Effector memory CD4-positive, alpha-beta T cell (primary cell): ENCODE results near the gene PPM1D.

Source experiments
- DNase-seq, 3 donors: peaks; one replicate each; pipeline ENCODE4 v3.0.0-alpha.2; 2020
- H3K27ac ChIP-seq: 2 replicates; pipeline ENCODE4 v1.7.0; 2013; ENCODE audit warnings: mild to moderate bottlenecking, low read length, moderate library complexity; ENCODE audit not compliant: insufficient read depth, poor library complexity, severe bottlenecking
- H3K27me3 ChIP-seq: replicated peaks from 2 replicates; pipeline ENCODE4 v1.7.0; 2013; ENCODE audit warnings: mild to moderate bottlenecking, low read length; ENCODE audit not compliant: insufficient read depth, control insufficient read depth, poor library complexity, severe bottlenecking
- H3K36me3 ChIP-seq: 2 replicates; pipeline ENCODE4 v1.7.0; 2013; ENCODE audit warnings: mild to moderate bottlenecking, low read length, moderate library complexity; ENCODE audit not compliant: control insufficient read depth, insufficient read depth
- H3K4me1 ChIP-seq: 2 replicates; pipeline ENCODE4 v1.7.0; 2013; ENCODE audit warnings: low read length, mild to moderate bottlenecking; ENCODE audit not compliant: control insufficient read depth, insufficient read depth, poor library complexity, severe bottlenecking
- H3K4me3 ChIP-seq: 2 replicates; pipeline ENCODE4 v1.7.0; 2013; ENCODE audit warnings: low read length, low read depth, mild to moderate bottlenecking; ENCODE audit not compliant: insufficient read depth, poor library complexity, severe bottlenecking
- H3K9me3 ChIP-seq: 2 replicates; pipeline ENCODE4 v1.7.0; 2013; ENCODE audit warnings: mild to moderate bottlenecking, low read length, moderate library complexity; ENCODE audit not compliant: control insufficient read depth

The PPM1D gene

DNA sequence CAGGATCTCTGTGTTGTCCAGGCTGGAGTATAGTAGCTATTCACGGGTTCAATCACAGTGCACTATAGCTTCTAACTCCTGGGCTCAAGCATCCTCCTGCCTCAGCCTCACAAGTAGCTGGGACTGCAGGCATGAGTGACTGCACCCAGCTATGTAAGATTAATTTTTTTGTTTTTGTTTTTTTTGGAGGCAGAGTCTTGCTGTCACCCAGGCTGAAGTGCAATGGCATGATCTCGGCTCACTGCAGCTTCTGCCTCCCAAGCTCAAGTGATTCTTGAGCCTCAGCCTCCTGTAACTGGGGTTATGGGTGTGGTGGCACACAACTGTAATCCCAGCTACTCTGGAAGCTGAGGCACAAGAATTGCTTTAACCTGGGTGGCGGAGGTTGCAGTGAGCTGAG lies 15.8 kb downstream of the PPM1D start:
- Histone ChIP-seq H3K4me1 (no peaks in the 10 kb centered on the region), H3K27ac (no peak overlapping the region)

DNA sequence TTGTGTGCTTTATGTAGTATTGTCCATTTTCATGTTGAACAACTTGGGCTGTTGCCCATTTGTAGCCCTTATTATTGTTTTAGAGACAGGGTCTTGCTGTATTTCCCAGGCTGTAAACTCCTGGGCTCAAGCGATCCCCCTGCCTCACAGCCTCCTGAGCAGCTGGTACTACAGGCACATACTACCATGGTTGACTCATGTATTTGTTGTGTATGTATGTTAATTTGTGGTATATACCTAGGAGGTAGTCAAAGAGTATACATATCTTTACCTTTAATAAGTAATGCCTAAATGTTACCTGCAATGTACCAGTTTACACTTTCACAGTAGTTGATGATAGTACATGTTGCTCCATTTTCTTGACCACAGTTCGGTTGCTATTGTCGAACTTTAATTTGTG lies 18.1 kb downstream of the PPM1D start:
- no peaks in the 10 kb centered on the region for H3K9me3 ChIP-seq
- DNase-seq = no peak
- H3K27ac ChIP-seq = no peak overlapping the region
- H3K4me1 ChIP-seq = no peaks in the 10 kb centered on the region
- no peaks in the 10 kb centered on the region for H3K27me3 ChIP-seq
- H3K4me3 ChIP-seq = no peak overlapping the region
- H3K36me3 ChIP-seq = no peaks in the 10 kb centered on the region

More for the DNA sequence above, 15.8 kb downstream of the PPM1D start:
- DNase-seq = no peak
- no peaks in the 10 kb centered on the region for H3K9me3 ChIP-seq
- H3K27me3 ChIP-seq = no peaks in the 10 kb centered on the region
- no peak overlapping the region for H3K4me3 ChIP-seq
- no peaks in the 10 kb centered on the region for H3K36me3 ChIP-seq

DNA sequence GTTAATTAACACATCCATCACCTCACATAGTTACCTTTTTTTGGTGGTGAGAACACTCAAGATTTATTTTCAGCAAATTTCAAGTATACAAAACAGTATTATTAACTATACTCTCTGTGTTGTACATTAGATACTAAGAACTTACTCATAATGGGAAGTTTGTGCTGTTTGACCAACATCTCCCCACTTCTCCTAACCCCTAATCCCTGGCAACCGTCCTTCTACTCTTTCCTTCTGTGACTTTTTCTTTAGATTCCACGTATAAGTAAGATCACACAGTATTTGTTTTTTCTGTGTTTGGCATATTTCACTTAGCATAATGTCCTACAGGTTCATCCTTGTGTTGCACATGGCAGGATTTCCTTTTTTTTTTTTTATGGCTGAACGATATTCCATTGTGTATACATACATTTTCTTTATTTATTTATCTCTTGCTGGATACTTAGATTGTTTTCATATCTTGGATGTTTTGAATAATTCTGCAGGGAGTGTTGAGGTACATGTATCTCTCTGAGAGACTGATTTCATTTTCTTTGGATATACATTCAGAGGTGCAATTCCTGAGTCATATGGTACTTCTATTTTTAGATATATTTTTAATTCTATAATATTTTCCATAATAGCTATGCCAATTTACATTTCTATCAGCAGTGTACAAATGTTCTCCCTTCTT lies 19.0 kb downstream of the PPM1D start:
- no peaks in the 10 kb centered on the region for H3K27me3 ChIP-seq
- DNase-seq = no peak
- no peaks in the 10 kb centered on the region for H3K9me3 ChIP-seq
- no peak overlapping the region for H3K27ac ChIP-seq
- no peak overlapping the region for H3K4me3 ChIP-seq
- H3K4me1 ChIP-seq = no peaks in the 10 kb centered on the region
- H3K36me3 ChIP-seq = no peaks in the 10 kb centered on the region

DNA sequence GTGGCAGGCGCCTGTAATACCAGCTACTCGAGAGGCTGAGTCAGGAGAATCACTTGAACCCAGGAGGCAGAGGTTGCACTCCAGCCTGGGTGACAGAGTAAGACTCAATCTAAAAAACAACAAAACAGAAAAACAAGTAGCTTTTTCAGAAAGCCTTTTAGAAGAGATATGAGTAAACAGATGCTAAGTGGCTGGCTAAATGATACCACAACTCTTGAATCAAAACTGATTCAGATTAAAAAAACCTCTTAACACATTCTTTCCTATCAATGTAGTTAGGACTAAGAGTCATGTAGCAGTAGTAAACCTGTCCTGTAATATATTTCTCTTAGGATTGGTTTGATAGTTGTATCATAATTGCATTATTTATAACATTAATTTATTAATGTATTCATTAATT lies 23.0 kb downstream of the PPM1D start:
- Histone ChIP-seq H3K36me3 (no peaks in the 10 kb centered on the region), H3K4me1 (no peaks in the 10 kb centered on the region), H3K4me3 (no peak overlapping the region), H3K9me3 (no peaks in the 10 kb centered on the region), H3K27me3 (no peaks in the 10 kb centered on the region), H3K27ac (no peak overlapping the region)
- no peak for DNase-seq

DNA sequence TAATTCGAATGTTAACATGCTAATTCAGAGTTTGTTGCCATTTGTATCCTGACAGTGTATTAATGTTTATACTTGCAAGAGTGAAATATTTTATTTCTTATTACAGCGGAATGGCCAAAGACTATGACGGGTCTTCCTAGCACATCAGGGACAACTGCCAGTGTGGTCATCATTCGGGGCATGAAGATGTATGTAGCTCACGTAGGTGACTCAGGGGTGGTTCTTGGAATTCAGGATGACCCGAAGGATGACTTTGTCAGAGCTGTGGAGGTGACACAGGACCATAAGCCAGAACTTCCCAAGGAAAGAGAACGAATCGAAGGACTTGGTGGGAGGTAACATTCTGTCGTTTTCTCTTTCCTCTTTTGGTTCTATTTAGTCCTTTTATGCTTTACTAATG lies 23.4 kb downstream of the PPM1D start:
- no peaks in the 10 kb centered on the region for H3K9me3 ChIP-seq
- DNase-seq = no peak
- no peak overlapping the region for H3K4me3 ChIP-seq
- no peaks in the 10 kb centered on the region for H3K4me1 ChIP-seq
- H3K36me3 ChIP-seq = no peaks in the 10 kb centered on the region
- no peaks in the 10 kb centered on the region for H3K27me3 ChIP-seq
- no peak overlapping the region for H3K27ac ChIP-seq

DNA sequence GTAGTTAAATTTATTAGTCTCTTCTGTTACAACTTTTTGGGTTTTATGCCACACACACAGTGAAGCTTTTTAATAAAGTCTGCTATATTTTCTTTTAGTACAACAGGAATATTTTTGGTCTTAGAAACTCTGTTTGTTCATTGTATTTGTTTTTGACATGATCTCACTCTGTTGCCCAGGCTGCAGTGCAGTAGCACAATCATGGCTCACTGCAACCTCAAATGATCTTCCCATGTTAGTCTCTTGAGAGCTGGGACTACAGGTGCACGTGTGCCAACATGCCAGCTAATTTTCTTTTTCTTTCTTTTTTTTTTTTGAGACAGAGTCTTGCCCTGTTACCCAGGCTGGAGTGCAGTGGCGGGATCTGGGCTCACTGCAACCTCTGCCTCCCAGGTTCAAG lies 27.1 kb downstream of the PPM1D start:
- H3K4me3 ChIP-seq = no peak overlapping the region
- H3K27ac ChIP-seq = no peak overlapping the region
- H3K27me3 ChIP-seq = no peaks in the 10 kb centered on the region
- no peaks in the 10 kb centered on the region for H3K9me3 ChIP-seq
- DNase-seq = no peak
- no peaks in the 10 kb centered on the region for H3K4me1 ChIP-seq
- H3K36me3 ChIP-seq = no peaks in the 10 kb centered on the region

DNA sequence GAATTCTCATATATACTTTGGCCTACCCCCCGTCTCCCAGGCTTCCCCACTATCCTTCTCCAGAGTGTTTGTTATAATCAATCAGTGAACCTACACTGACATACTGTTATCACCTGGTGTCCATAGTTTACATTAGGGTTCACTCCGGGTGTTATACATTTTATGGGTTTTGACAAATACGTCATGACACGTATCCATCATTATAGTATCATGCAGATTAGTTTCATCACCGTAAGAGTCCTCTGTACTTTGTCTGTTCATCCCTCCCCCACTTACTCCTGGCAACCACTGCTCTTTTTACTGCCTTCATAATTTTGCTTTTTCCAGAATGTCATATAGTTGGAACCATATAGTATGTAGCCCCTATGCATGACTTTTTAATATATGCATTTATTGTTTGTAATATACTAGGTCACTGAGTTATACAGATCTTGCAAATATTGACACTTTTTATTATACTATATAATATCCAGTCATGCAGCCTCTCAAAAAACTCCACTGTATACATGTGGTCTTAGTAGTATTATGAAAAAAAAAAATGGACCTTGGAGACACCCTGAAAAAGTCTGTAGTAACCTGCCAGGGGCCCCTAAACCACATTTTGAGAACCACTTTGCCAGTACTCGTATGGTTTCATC lies 28.4 kb downstream of the PPM1D start:
- Histone ChIP-seq H3K9me3 (no peaks in the 10 kb centered on the region), H3K4me1 (no peaks in the 10 kb centered on the region), H3K27ac (no peak overlapping the region), H3K36me3 (no peaks in the 10 kb centered on the region), H3K4me3 (no peak overlapping the region), H3K27me3 (no peaks in the 10 kb centered on the region)
- no peak for DNase-seq

DNA sequence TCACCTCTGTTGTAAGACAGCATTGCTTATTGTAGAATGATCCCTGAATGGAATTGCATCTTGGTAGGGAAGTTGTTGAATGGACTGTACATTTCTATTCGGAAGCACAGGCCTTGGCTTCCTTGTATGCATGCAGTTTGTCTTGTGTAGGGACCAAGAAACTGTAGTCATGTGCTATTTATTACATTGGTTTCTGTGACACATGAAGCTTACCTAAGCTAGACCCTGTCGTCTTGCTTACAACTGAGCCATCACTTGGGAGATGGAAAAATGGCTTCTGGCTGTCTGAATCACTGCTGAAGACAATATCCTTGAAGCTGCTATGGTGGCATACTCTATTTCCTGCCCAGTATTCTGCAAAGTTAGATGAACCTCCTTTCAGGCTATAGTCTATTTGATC lies 29.1 kb downstream of the PPM1D start:
- Histone ChIP-seq H3K36me3 (no peaks in the 10 kb centered on the region), H3K4me1 (no peaks in the 10 kb centered on the region), H3K4me3 (no peak overlapping the region), H3K27ac (no peak overlapping the region), H3K9me3 (no peaks in the 10 kb centered on the region), H3K27me3 (no peaks in the 10 kb centered on the region)
- DNase-seq = no peak

DNA sequence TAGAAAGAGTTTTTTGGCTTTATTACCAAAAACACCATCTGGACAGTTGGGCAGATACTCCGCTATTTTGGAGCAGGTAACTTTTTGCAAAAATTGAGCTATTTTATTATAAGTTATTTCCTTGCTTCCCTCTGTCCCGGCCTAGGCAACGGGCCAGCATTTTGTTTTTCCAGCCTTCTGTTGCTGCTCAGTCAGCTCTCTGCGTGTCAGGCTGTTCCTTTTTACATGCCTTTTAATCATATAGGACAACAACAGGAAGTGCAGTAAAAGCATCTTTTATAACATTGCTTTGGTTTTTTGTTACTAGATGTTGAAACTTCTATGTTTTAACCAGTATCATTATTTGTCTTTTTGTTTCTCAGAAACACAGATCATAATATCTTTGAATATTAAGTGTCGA lies 30.4 kb downstream of the PPM1D start:
- Histone ChIP-seq H3K4me3 (no peak overlapping the region), H3K4me1 (no peaks in the 10 kb centered on the region), H3K27me3 (no peaks in the 10 kb centered on the region), H3K9me3 (no peaks in the 10 kb centered on the region), H3K36me3 (peaks cover under 1% of the 10 kb centered on the region), H3K27ac (no peak overlapping the region)
- no peak for DNase-seq

DNA sequence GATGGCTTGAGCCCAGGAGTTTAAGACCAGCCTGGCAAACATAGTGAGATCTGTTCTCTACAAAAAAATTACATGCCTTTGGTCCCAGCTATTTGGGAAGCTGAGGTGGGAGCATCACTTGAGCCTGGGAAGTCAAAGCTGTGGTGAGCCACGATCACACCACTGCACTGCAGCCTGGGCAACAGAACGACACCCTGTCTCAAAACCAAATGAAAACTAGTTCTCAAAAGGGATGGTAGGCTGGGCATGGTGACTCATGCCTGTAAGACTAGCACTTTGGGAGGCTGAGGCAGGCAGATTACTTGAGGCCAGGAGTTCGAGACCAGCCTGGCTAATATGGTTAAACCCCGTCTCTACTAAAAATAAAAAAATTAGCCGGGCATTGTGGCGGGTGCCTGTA lies 31.1 kb downstream of the PPM1D start:
- no peaks in the 10 kb centered on the region for H3K9me3 ChIP-seq
- no peaks in the 10 kb centered on the region for H3K4me1 ChIP-seq
- H3K27ac ChIP-seq = no peak overlapping the region
- H3K4me3 ChIP-seq = no peak overlapping the region
- H3K27me3 ChIP-seq = no peaks in the 10 kb centered on the region
- no peak for DNase-seq
- H3K36me3 ChIP-seq = peaks cover 8% of the 10 kb centered on the region
